ENCODE results near the gene ITPR2.

The ITPR2 gene

DNA sequence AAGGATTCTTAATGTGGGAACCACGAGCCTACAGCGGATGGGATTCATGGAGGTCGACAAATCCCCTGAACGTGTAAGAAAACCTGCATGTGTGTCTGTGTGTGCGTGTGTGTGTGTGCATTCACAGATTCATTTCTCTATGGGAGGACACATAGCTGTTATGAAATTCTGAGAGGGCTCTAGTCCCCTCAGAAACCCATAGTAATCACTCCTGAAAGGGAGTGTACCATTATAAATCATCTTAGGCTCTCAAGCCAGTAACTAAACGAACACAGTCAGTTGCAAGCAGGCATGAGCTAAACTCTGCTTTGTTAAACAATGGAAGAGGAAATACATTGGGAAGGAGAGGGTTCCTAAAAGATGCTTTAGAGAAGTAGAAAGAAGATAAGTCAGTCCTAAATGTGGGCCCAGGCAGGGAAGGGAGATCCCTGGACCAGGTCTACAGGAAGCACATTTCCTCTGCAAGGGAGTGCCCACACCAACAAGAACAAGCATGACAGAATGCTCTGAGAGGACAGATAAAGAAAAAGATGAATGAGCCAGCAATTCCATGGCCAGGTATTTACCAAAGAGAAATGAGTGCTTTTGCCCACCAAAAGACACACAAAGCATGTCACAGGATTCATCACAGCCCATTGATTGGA is 91.3 kb downstream of the ITPR2 start:
- no peak for DNase-seq (ENCODE audit: extremely low read depth, low read depth)
- TF ChIP-seq CTCF (IDR thresholded peaks at IDR 0.05; ENCODE audit: low read depth, low read length): no peak

GRCh38 chr12:26740991-26741390 is 92.0 kb downstream of the ITPR2 start:
- no peak for TF ChIP-seq CTCF (IDR thresholded peaks at IDR 0.05; ENCODE audit: low read depth, low read length)
- DNase-seq (ENCODE audit: extremely low read depth, low read depth): no peak

DNA sequence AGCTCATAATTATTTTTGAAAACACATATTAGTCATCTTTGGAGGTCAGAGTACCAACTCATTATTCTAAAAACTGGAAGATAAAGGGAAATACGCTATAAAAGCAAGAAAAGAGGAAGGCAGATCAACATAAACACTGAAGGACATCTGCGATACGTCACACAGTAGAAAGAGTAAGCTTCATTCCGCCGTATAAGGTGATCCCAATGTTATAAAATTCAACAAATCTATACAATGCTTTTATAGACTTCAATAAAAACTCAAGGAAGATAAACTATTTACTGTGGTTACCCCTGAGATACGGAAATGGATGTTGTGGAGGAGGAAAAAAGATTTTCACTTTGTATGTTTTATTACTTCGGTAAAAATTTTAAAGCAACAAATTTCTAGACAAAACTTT is 92.6 kb downstream of the ITPR2 start:
- no peak for DNase-seq (ENCODE audit: extremely low read depth, low read depth)
- TF ChIP-seq CTCF (IDR thresholded peaks at IDR 0.05; ENCODE audit: low read depth, low read length): no peak

DNA sequence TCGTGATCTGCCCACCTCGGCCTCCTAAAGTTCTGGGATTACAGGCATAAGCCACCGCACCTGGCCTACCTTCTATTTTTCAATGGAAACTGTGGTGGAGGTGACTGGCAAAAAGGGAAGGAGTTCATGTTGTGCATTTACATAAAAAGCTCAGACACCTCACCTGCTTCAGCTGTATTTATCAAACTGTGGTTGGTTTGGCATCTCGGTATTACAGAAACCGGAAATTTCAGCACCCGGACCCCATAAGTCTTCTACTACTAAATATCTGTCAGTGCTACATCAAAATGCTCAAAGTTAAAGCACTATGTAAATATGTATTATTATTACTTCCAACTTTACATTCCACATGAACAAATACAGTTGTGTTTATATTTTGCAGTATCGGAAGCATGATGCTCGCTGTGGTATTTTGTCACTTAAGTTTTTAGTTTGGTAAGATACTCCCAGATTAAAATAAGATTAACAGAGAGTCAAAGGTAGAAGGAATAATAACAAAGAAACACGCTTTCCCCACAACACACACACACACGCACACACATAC is 95.4 kb downstream of the ITPR2 start:
- DNase-seq (ENCODE audit: extremely low read depth, low read depth): no peak
- TF ChIP-seq CTCF (IDR thresholded peaks at IDR 0.05; ENCODE audit: low read depth, low read length): no peak

- TF ChIP-seq CTCF (IDR thresholded peaks at IDR 0.05; ENCODE audit: low read depth, low read length): no peak
- no peak for DNase-seq (ENCODE audit: extremely low read depth, low read depth)
Observed at GRCh38 chr12:26736563-26737486, 96.2 kb downstream of the ITPR2 start.

DNA sequence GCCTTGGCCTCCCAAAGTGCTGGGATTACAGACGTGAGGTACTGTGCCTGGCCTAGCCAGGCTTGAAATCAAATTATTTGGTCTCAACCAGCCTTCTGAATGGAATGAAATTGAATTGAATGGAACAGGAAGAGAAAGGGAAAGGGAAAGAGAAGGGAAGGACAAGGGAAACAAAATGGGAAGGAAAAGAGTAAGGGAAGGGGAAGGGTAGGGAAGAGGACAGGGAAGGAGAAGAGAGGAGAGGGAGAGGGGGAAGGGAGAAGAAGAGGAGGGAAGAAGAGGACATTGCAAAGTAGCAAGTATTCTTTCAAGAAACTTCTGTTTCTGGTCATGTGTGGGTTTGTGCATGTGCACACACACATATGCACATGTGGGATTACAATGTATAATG is 97.8 kb downstream of the ITPR2 start:
- TF ChIP-seq CTCF (IDR thresholded peaks at IDR 0.05; ENCODE audit: low read depth, low read length): no peak
- DNase-seq (ENCODE audit: extremely low read depth, low read depth): no peak
